ENCODE data around the gene ABCA1. TPM values are rescaled to one million over a fixed set of nuclear protein-coding genes. Genes with fewer than 3 reads are reported as not detected.

Gene ABCA1
- total and polyA plus RNA-seq, 2 of the 4 experiments (the other 2 are of a cell fraction) = 5.8 to 52.2 TPM

DNA sequence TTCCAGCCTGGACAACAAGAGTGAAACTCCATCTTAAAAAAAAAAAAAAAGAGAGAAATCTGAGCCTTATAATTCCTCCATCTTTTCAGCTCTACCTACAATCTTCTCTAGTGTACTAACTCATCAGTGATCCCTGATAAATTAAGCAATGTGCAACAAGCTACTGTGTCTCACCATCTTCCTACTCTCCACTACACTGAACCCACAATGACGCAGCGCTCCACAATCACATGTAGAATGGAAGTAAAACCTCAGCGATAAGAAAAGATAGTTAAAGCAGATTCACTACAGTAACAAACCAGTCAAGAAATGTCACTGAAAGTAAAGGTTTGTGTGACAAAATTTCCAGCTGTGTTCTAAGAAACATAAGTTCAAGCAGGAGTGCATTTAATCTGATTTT is 13.5 kb downstream of the ABCA1 start:
- BruUV-seq (replicated peaks) = no TSS peak
- no peak overlapping the region for H2BK15ac ChIP-seq (ENCODE audit: low read depth, low read length)
- no peak overlapping the region for H2BK20ac ChIP-seq (ENCODE audit: low read depth, low read length)
- H3K56ac ChIP-seq (ENCODE audit: extremely low read depth, insufficient read depth, low read length) = no peak overlapping the region
- DNase-seq (no peak), ATAC-seq (ENCODE audit: low read depth) (no peak)
- H3K27me3 ChIP-seq (ENCODE audit: control insufficient read depth, insufficient read depth, low read length) = no peaks in the 10 kb centered on the region
- H3K9me1 ChIP-seq (ENCODE audit: insufficient read depth, low read length) = peaks cover 16% of the 10 kb centered on the region
- WGBS, 2 experiments (ENCODE audit: extremely low coverage in 2 of 2, insufficient read length in 1 of 2) = no CpG with 5 or more reads among the region's 3 CpGs
- no peak overlapping the region for H3K23ac ChIP-seq (ENCODE audit: low read depth, low read length)
- intact Hi-C loops (cut with micrococcal nuclease) (no loop called here), dilution Hi-C loops (cut with HindIII; ENCODE audit: low sequenced_read_pairs, unreplicated experiment) (no loop called here), in situ Hi-C loops (cut with MboI; ENCODE audit: low sequenced_read_pairs) (no loop called here)
- no peak overlapping the region for H3K4me2 ChIP-seq (ENCODE audit: low read depth, low read length)
- H4K20me1 ChIP-seq (ENCODE audit: insufficient read depth, low read length) = peaks cover 81% of the 10 kb centered on the region
- no peaks in the 10 kb centered on the region for H3K9me3 ChIP-seq (ENCODE audit: control insufficient read depth, insufficient read depth, low read length)
- H2AK5ac ChIP-seq (ENCODE audit: low read depth, low read length) = no peak overlapping the region
- H3K4ac ChIP-seq (ENCODE audit: low read depth, low read length) = no peak overlapping the region
- ChIA-PET CTCF (interaction anchor here (0.7 kb wide), 1 partner anchor 41 kb away, joined by 6 read pairs; no protein-coding TSS in a partner anchor), POLR2A (ENCODE audit: unreplicated experiment) (no interaction called here)
- H3K4me1 ChIP-seq (ENCODE audit: control insufficient read depth, insufficient read depth, low read length) = peaks cover 12% of the 10 kb centered on the region
- TF ChIP-seq POLR2A (IDR thresholded peaks at IDR 0.05; ENCODE audit: low read depth, low read length) (no peak), MAFK (IDR thresholded peaks at IDR 0.05; ENCODE audit: low read depth, low read length) (no peak), CHD1 (IDR thresholded peaks at IDR 0.05; ENCODE audit: low read depth, low read length) (no peak)
- H2BK120ac ChIP-seq (ENCODE audit: low read depth, low read length) = no peak overlapping the region
- no peak overlapping the region for H3K4me3 ChIP-seq (ENCODE audit: insufficient read depth, low read depth, low read length)
- no peak overlapping the region for H2BK5ac ChIP-seq (ENCODE audit: low read depth, low read length, poor library complexity, severe bottlenecking)
- H3K79me1 ChIP-seq (ENCODE audit: low read depth in 1 of 2, low read length in 2 of 2) = peaks cover 40 to 65% of the 10 kb centered on the region in 2 experiments
- no peak overlapping the region for H4K91ac ChIP-seq (ENCODE audit: insufficient read depth, low read depth, low read length)
- H3K27ac ChIP-seq (ENCODE audit: insufficient read depth, low read length) = no peak overlapping the region
- H2AK9ac ChIP-seq (replicated peaks; ENCODE audit: low read depth, low read length, poor library complexity) = no peak overlapping the region
- no peak overlapping the region for H3K9ac ChIP-seq (ENCODE audit: low read depth, low read length)
- no peak overlapping the region for H4K8ac ChIP-seq (ENCODE audit: low read depth in 2 of 2, low read length in 2 of 2)
- peaks cover 2% of the 10 kb centered on the region for H3K36me3 ChIP-seq (ENCODE audit: control insufficient read depth, insufficient read depth, low read length)
- no peak overlapping the region for H4K5ac ChIP-seq (ENCODE audit: low read depth, low read length)
- no peak overlapping the region for H2AFZ ChIP-seq (replicated peaks; ENCODE audit: low read length, poor library complexity)
- H3K18ac ChIP-seq (ENCODE audit: low read depth, low read length) = no peak overlapping the region
- no peak overlapping the region for H3K14ac ChIP-seq (replicated peaks; ENCODE audit: low read depth, low read length)
